Measurements from ENCODE around the gene ZSCAN25. TPM values are rescaled to one million over a fixed set of nuclear protein-coding genes. Genes with fewer than 3 reads are reported as not detected.
"Not testable (repeated sequence)": the region's sequence is repeated elsewhere in the genome, so short reads cannot be mapped to it uniquely, and the experiment has no call there.

ZSCAN25 gene
- 19.6 and 20.5 TPM in 2 replicates for total RNA-seq (2014; rRNA removed; shearing (Covaris generic))

- DNase-seq (ENCODE audit: low read depth), result peak; percentile 98
Observed at GRCh38 chr7:99616359-99617191, at the start of gene ZSCAN25. Gene ZSCAN25, plus strand, starts transcription at chr7:99616946. Its CDS starts 2,661 bp downstream, at chr7:99619607.

DNA sequence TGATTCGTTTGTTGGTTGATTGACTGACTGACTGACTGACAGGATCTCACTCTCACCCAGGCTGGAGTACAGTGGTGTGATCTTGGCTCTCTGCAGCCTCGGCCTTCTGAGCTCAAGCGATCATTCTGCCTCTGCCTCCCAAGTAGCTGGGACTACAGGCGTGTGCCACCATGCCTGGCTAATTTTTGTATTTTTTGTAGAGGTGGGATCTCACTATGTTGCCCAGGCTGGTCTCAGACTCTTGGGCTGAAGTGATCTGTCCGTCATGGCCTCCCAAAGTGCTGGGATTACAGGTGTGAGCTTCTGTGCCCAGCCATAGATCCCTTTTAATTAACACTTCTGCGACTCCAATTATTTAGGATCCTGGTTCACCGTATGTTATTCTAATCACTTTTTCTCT is 48.0 kb upstream of the ZSCAN25 start:
- DNase-seq (ENCODE audit: low read depth), result not testable (repeated sequence)

DNA sequence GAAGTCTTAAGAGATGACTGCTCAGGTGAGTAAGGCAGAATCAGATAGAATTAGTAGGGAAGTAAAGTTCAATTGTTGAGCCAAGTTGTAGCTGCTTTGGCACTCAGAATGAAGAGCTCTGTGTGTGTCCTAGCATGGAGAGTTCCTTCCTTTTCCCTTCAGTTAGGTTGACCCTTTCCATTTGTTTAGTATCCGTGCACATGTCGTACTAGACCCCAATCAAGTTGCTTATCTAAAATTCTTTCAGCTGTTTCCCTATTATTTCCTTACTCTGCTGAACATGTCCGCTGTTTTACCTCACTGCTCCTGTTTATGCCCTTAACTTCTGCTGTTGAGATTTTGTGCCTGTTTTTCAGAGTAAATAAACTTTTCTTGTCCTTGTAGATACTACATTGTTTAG is 45.0 kb upstream of the ZSCAN25 start:
- DNase-seq (ENCODE audit: low read depth), result no peak

DNA sequence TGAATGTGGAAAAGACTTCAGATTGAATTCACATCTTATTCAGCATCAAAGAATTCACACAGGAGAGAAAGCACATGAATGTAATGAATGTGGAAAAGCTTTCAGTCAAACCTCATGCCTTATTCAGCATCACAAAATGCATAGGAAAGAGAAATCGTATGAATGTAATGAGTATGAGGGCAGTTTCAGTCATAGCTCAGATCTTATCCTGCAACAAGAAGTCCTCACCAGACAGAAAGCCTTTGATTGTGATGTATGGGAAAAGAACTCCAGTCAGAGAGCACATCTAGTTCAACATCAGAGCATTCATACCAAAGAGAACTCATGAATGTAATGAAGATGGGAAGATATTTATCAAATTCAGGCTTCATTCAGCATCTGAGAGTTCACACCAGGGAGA is 43.5 kb upstream of the ZSCAN25 start:
- no peak for DNase-seq (ENCODE audit: low read depth)

- DNase-seq (ENCODE audit: low read depth), result no peak
Observed at GRCh38 chr7:99576251-99576650, 40.5 kb upstream of the ZSCAN25 start.

- DNase-seq (ENCODE audit: low read depth), result no peak
Observed at GRCh38 chr7:99579281-99579955, 37.3 kb upstream of the ZSCAN25 start.

GRCh38 chr7:99579956-99580777 is 36.6 kb upstream of the ZSCAN25 start:
- DNase-seq (ENCODE audit: low read depth), result peak; percentile 72

GRCh38 chr7:99580778-99581332 is 35.9 kb upstream of the ZSCAN25 start:
- DNase-seq (ENCODE audit: low read depth), result not testable (repeated sequence)

DNA sequence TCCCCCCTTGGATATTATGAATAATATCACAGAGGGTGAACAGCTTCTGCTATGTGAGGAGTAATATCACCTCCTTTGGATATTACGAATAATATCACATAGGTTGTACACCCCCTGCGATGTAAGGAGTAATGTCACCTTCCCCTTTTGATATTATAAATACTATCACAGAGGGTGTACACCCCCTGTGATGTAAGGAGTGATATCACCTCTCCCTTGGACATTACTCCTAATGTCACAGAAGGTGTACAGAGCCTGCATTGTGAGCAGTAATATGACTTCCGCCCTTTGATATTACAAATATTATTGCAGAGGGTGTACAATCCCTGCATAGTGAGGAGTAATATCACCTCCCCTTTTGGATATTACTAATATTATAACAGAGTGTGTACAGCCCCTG is 27.9 kb upstream of the ZSCAN25 start:
- no peak for DNase-seq (ENCODE audit: low read depth)

DNA sequence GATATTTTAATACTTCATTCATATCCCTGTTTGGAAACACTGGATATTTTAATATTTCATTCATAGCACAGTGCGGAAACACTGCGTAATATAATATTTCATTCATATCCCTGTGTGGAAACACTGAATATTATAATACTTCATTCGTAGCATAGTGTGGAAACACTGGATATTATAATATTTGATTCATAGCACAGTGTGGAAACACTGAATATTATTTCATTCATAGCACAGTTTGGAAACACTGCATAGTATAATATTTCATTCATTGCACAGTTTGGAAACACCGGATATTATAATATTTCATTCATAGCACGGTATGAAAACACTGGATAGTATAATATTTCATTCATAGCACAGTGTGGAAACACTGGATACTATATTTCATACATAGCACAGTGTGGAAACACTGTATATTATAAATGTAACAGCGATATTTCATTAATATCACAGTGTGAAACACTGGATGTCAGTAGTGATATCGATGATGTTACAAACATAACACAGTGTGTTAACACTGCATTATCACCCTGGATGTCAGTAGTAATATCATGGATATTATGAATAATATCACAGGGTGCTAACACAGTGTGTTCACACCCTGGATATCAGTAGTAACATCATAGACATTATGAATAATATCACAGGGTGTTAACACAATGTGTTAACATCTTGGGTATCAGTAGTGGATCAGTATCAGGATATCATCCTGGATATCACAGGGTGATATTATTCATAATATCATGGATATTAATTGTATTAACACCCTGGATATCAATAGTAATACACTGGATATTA is 21.6 kb upstream of the ZSCAN25 start:
- no peak for DNase-seq (ENCODE audit: low read depth)

- no peak for DNase-seq (ENCODE audit: low read depth)
Observed at GRCh38 chr7:99596408-99596955, 20.3 kb upstream of the ZSCAN25 start.

DNA sequence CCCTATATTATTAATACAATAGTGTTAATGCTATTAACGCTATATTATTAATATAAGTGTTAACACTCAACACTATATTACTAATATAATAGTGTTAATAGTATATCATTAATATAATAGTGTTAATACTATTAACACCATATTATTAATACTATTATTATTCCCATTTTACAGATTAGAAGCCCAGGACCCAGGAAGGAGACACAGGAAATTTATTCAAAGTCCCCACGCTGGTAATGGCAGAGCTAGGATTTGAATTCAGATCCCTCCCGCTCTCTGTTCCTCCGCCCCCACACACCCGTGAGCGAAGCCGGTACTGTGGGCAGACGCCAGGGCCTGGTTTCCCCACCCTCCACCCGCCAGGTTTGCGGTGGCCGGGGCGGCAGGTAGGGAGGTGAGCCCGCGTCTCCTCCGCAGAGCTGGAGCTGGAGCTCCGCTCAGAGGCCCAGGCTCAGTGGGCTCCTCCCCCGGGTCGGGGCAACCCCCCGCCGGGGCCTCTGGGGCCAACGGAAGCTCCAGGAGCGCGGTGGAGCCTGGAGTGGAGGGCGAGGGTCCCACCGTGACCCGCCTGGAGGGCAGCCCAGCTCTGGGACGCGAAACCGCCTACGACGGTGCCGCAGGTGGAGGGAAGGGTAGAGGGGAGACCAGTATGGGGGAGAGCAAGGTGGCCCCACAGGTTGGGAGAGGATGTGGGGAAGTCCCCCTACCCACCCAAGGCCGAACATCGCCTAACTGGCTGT is 18.8 kb upstream of the ZSCAN25 start, which contains the start of gene TMEM225B:
TMEM225B (plus strand) TSS at position 506 of the 740 bp plus-strand sequence. CDS start 6,122 bp downstream, outside the sequence.
- no peak for DNase-seq (ENCODE audit: low read depth)

DNA sequence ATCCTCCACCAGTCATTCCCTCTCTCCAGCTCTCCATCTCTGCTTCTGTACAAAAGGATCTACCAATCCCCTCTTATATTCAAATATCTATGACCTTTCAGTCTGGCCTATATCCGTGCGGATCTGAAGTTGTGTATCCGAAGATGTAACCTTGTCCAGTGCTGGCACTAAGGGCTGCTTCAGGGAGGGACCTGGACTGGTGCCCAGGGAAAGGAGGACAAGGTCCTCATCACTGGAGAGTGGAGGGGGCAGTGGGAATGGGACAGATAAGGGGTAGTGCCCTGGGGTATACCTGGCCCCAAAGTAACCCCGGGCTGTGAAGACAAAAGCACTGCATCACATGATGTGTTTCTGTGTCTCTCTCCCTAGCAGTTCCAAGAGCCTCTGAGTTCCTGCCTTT is 16.9 kb upstream of the ZSCAN25 start:
- no peak for DNase-seq (ENCODE audit: low read depth)

DNA sequence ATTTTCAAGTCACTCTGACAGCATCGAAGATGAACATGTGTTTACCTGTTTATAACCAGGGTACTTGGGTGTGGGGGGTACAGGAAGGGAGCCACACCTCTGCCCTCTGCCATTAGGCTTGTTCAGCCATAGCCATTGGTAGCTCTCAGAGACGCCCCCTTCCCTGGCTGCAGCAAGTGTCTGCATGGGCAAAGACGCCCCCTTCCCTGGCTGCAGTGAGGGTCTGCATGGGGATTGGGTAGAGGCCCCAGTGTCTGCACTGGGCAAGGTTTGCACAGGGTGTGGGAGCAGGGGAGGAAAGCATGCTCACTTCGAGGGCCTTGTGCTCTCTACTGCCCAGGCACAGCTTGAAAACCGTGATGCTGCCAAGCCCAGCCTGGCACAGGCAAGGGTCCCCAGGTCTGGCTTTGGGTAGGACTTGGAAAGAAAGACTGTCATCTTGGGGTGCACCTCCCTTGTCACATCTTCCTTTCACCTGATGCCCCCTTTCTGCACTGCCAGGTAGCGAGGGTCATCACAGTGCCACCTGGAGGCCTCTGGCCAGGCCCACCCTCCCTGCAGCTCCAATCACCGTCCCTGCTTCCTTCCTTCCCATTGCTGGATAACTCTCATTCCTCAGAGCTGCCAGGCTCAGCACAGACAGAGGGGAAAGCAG is 15.0 kb upstream of the ZSCAN25 start:
- no peak for DNase-seq (ENCODE audit: low read depth)

- DNase-seq (ENCODE audit: low read depth), result no peak
Observed at GRCh38 chr7:99605527-99605926, 11.2 kb upstream of the ZSCAN25 start.

- DNase-seq (ENCODE audit: low read depth), result no peak
Observed at GRCh38 chr7:99606531-99606930, 10.2 kb upstream of the ZSCAN25 start.

DNA sequence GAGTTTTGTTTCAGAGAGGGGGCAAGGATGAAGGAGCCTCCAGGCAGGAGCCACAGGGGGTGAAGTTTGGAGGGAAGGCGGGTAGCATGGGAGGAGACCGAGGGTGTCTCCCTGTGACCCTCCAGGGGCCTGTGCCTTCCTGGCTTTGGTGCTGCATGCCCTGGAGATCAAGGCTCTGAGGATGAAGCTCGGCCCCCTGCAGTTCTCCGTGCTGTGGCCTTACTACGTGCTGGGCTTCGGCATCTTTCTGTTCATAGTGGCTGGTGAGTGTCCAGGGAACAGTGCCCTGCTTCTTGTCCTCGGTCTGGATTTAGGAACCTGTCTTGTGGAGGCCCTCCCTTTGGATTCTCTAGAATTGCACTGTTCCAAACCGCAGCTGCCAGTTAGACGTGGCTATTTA is 9.2 kb upstream of the ZSCAN25 start:
- no peak for DNase-seq (ENCODE audit: low read depth)

DNA sequence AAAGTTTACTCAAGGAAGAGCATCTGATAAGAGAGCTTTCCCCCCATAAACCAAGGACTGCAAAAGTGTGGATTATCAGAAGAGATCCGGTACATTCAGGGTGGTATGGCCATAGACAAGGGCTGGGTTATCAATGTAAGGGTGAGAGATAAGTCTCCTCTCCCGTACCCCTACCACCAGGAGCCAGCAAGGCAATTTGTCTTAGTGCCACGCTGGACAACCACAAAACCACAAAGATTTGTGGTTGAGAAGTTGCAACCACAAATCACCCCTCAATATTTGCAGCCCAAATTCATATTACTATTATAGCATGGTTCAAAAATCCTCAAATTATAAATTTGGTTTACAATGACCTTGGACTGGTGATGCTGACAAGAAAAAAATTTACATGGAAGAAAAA is 2.3 kb upstream of the ZSCAN25 start:
- no peak for DNase-seq (ENCODE audit: low read depth)

GRCh38 chr7:99615989-99616358 is 772 bp upstream of the ZSCAN25 start:
- DNase-seq (ENCODE audit: low read depth), result no peak
